AG04450 (cell line): ENCODE data around the gene TMEM126B. TPM values are rescaled to one million over a fixed set of nuclear protein-coding genes. Genes with fewer than 3 reads are reported as not detected.

Source experiments
- CTCF ChIA-PET: fragments of 300-600, 350-600 bp; formaldehyde crosslinking; extraction: SDS; loops from one replicate; lab custom pipeline; 2022; ENCODE audit warnings: antibody characterized with exemption, inconsistent platforms; lab: Charles Lee
- POLR2A ChIA-PET: fragments of 350-600 bp; formaldehyde crosslinking; extraction: SDS; loops from one replicate; lab custom pipeline; 2021; ENCODE audit warnings: antibody characterized with exemption, inconsistent platforms; lab: Yijun Ruan, JAX
- DNase-seq: peaks from one replicate; pipeline ENCODE4 v3.0.0-alpha.2; 2011; ENCODE audit warnings: low read depth, low spot score
- H3K27ac ChIP-seq: one replicate; pipeline ENCODE4 v1.5.1; 2012; ENCODE audit warnings: low read depth, low read length, control low read depth
- H3K27me3 ChIP-seq: one replicate; pipeline ENCODE4 v1.6.0; 2012; ENCODE audit warnings: low read length; ENCODE audit not compliant: control insufficient read depth, insufficient read depth
- H3K4me3 ChIP-seq: 2 replicates; pipeline ENCODE4 v1.5.1; 2011; ENCODE audit warnings: mild to moderate bottlenecking, low read depth, low read length, control low read depth
- H3K9me3 ChIP-seq: 2 replicates; pipeline ENCODE4 v1.5.1; 2012; ENCODE audit warnings: low read length; ENCODE audit not compliant: control insufficient read depth, insufficient read depth
- polyA minus RNA-seq: library from RNA; depleted of rRNA, polyadenylated mRNA; stranded (reverse); fragments of >200 nt; gene quantifications from 2 replicates; pipeline ENCODE4 v1.2.3, GENCODE V29; 2011; rRNA and poly(A)+ RNA removed
- polyA plus RNA-seq: library from polyadenylated mRNA; depleted of rRNA; stranded (reverse); fragments of >200 nt; gene quantifications from 2 replicates; pipeline ENCODE4 v1.2.3, GENCODE V29; 2011; rRNA removed
- TF ChIP-seq, protein P1 (sequence below): IDR thresholded peaks from 2 replicates; pipeline ENCODE4 v1.5.1; 2011; ENCODE audit warnings: low read depth, low read length, control low read depth, inconsistent platforms

The TMEM126B gene
- 59.0 and 86.2 TPM in 2 replicates for polyA plus RNA-seq
- polyA minus RNA-seq = 10.0 and 15.1 TPM in 2 replicates

GRCh38 chr11:85627998-85628770 lies at the start of gene TMEM126B:
TSS of gene TMEM126B (plus strand) at chr11:85628593. CDS start at chr11:85628608, 15 bp downstream.
- H3K9me3 ChIP-seq = no peaks in the 10 kb centered on the region
- POLR2A ChIA-PET = interaction anchor here (0.7 to 2.6 kb wide), 5 partner anchors 9 to 57 kb away, joined by 3 to 18 read pairs (median 4); partner anchors contain the start of gene TMEM126A
- TF ChIP-seq, protein P1, sequence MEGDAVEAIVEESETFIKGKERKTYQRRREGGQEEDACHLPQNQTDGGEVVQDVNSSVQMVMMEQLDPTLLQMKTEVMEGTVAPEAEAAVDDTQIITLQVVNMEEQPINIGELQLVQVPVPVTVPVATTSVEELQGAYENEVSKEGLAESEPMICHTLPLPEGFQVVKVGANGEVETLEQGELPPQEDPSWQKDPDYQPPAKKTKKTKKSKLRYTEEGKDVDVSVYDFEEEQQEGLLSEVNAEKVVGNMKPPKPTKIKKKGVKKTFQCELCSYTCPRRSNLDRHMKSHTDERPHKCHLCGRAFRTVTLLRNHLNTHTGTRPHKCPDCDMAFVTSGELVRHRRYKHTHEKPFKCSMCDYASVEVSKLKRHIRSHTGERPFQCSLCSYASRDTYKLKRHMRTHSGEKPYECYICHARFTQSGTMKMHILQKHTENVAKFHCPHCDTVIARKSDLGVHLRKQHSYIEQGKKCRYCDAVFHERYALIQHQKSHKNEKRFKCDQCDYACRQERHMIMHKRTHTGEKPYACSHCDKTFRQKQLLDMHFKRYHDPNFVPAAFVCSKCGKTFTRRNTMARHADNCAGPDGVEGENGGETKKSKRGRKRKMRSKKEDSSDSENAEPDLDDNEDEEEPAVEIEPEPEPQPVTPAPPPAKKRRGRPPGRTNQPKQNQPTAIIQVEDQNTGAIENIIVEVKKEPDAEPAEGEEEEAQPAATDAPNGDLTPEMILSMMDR = no peak
- peak; percentile 86 for DNase-seq
- CTCF ChIA-PET = interaction anchor here (0.8 kb wide), 1 partner anchor 12 kb away, joined by 3 read pairs; no protein-coding TSS in a partner anchor
- no peaks in the 10 kb centered on the region for H3K27me3 ChIP-seq
- H3K27ac ChIP-seq = peak within 1 kb of the TSS; percentile 80
- peak within 1 kb of the TSS; percentile 90 for H3K4me3 ChIP-seq

GRCh38 chr11:85582111-85582510 lies 46.3 kb upstream of the TMEM126B start:
- Histone ChIP-seq H3K27me3 (peaks cover 3% of the 10 kb centered on the region), H3K4me3 (no peak overlapping the region), H3K27ac (no peak overlapping the region), H3K9me3 (no peaks in the 10 kb centered on the region)
- ChIA-PET CTCF (no interaction called here), POLR2A (no interaction called here)
- TF ChIP-seq, protein P1 = no peak
- no peak for DNase-seq

DNA sequence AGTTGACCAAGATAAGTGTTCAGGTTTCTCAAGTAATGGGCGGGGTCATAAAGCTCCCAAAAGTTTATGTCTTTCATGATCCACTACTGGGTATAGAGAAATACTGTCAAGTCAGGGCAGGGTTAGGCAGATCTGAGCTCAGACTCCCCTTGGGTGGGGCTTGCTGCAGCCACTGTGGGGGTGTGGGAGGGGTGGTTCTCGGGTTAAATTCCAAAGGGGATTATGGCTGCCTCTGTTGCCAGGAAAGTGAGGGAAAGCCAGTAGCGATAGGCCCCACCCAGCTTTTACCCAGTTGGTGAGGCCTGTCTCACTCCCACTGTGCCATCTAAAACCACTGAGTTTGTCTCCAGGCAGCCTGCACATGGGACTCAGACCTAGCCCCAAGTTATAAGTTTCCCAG lies 39.0 kb upstream of the TMEM126B start:
- Histone ChIP-seq H3K27me3 (peaks cover 3% of the 10 kb centered on the region), H3K9me3 (no peaks in the 10 kb centered on the region), H3K27ac (no peak overlapping the region), H3K4me3 (no peak overlapping the region)
- TF ChIP-seq, protein P1 = no peak
- POLR2A ChIA-PET = no interaction called here
- CTCF ChIA-PET = interaction anchor here (1.4 to 4.5 kb wide), 5 partner anchors 786 to 1206 kb away, joined by 3 to 41 read pairs (median 14); no protein-coding TSS in a partner anchor
- no peak for DNase-seq

DNA sequence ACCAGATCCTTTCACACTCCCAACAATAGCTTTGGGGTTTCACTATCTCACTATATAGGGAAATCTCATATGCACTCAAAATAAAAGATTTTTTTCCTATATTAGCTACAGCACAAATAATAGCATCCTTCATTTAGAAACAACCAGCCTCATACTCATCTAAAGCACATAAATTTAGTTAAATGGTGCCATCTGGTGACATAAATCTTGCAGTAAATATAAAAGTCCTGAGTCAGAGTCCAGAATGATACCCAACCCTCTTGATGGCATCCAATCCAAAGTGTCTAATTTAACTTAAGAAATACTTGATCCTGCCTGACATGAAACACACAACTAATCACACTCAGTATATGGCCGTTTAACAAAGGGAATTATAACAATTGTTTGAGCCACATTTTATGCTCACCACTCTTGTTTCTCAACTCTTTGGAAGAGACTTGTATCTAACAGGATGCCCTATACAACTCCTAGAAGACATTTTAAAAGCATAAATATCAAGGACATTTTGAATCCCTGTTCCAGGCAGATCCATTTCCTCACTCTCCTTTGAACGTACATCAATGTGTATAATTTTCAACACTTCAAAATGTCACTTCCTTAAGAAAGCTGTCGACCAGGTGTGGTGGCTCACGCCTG lies 37.4 kb upstream of the TMEM126B start:
- Histone ChIP-seq H3K9me3 (no peaks in the 10 kb centered on the region), H3K27ac (no peak overlapping the region), H3K27me3 (peaks cover under 1% of the 10 kb centered on the region), H3K4me3 (no peak overlapping the region)
- CTCF ChIA-PET = interaction anchor here (0.6 to 4.5 kb wide), 17 partner anchors 12 to 1754 kb away, joined by 3 to 41 read pairs (median 3); no protein-coding TSS in a partner anchor
- DNase-seq = peak; percentile 4
- TF ChIP-seq, protein P1 = peak; percentile 32
- POLR2A ChIA-PET = no interaction called here
